Measurements from ENCODE around the gene COL6A1. TPM values are rescaled to one million over a fixed set of nuclear protein-coding genes. Genes with fewer than 3 reads are reported as not detected.

Gene COL6A1
- total RNA-seq, 1 donor from 2014 or later: 65.5 TPM

- H3K4me1 Mint-ChIP-seq (ENCODE audit: unreplicated experiment): no peaks in the 10 kb centered on the region
- no peak overlapping the region for H3K27ac Mint-ChIP-seq (ENCODE audit: unreplicated experiment)
- no peak for TF ChIP-seq CTCF (IDR thresholded peaks at IDR 0.05; ENCODE audit: unreplicated experiment)
- peaks cover 11% of the 10 kb centered on the region for H3K9me3 Mint-ChIP-seq (ENCODE audit: unreplicated experiment)
- peaks cover 8% of the 10 kb centered on the region for H3K36me3 Mint-ChIP-seq (ENCODE audit: low read depth, unreplicated experiment)
- peaks cover 8% of the 10 kb centered on the region for H3K27me3 Mint-ChIP-seq (ENCODE audit: unreplicated experiment)
- no peak for DNase-seq (ENCODE audit: low spot score)
- H3K4me3 Mint-ChIP-seq (ENCODE audit: unreplicated experiment): no peak overlapping the region
Measured at GRCh38 chr21:45940091-45940490, 41.5 kb upstream of the COL6A1 start.

- no peak overlapping the region for H3K4me3 Mint-ChIP-seq (ENCODE audit: unreplicated experiment)
Measured at GRCh38 chr21:45940621-45941337, 40.8 kb upstream of the COL6A1 start.

GRCh38 chr21:45941338-45941710 lies 40.2 kb upstream of the COL6A1 start:
- Mint-ChIP-seq H3K27me3 (ENCODE audit: unreplicated experiment) (peaks cover 5% of the 10 kb centered on the region), H3K9me3 (ENCODE audit: unreplicated experiment) (peaks cover 11% of the 10 kb centered on the region), H3K4me1 (ENCODE audit: unreplicated experiment) (no peaks in the 10 kb centered on the region), H3K27ac (ENCODE audit: unreplicated experiment) (no peak overlapping the region), H3K36me3 (ENCODE audit: low read depth, unreplicated experiment) (peaks cover 8% of the 10 kb centered on the region), H3K4me3 (ENCODE audit: unreplicated experiment) (no peak overlapping the region)
- DNase-seq (ENCODE audit: low spot score): no peak
- no peak for TF ChIP-seq CTCF (IDR thresholded peaks at IDR 0.05; ENCODE audit: unreplicated experiment)

More at GRCh38 chr21:45940621-45941337, 40.8 kb upstream of the COL6A1 start:
- H3K9me3 Mint-ChIP-seq (ENCODE audit: unreplicated experiment): peaks cover 11% of the 10 kb centered on the region
- H3K27me3 Mint-ChIP-seq (ENCODE audit: unreplicated experiment): peaks cover 5% of the 10 kb centered on the region
- no peak for TF ChIP-seq CTCF (IDR thresholded peaks at IDR 0.05; ENCODE audit: unreplicated experiment)
- peaks cover 8% of the 10 kb centered on the region for H3K36me3 Mint-ChIP-seq (ENCODE audit: low read depth, unreplicated experiment)
- H3K27ac Mint-ChIP-seq (ENCODE audit: unreplicated experiment): no peak overlapping the region
- no peaks in the 10 kb centered on the region for H3K4me1 Mint-ChIP-seq (ENCODE audit: unreplicated experiment)
- no peak for DNase-seq (ENCODE audit: low spot score)

GRCh38 chr21:45941717-45942546 lies 39.6 kb upstream of the COL6A1 start:
- peak overlapping the region; percentile 73 for H3K4me3 Mint-ChIP-seq (ENCODE audit: unreplicated experiment)
- peaks cover 7% of the 10 kb centered on the region for H3K9me3 Mint-ChIP-seq (ENCODE audit: unreplicated experiment)
- TF ChIP-seq CTCF (IDR thresholded peaks at IDR 0.05; ENCODE audit: unreplicated experiment): no peak
- DNase-seq (ENCODE audit: low spot score): no peak
- peak overlapping the region; percentile 75 for H3K27ac Mint-ChIP-seq (ENCODE audit: unreplicated experiment)
- H3K36me3 Mint-ChIP-seq (ENCODE audit: low read depth, unreplicated experiment): peaks cover 8% of the 10 kb centered on the region
- peaks cover 5% of the 10 kb centered on the region for H3K27me3 Mint-ChIP-seq (ENCODE audit: unreplicated experiment)
- no peaks in the 10 kb centered on the region for H3K4me1 Mint-ChIP-seq (ENCODE audit: unreplicated experiment)

All from endothelial cell (in vitro differentiated cells).